COLO668 (cell line): ENCODE results near the gene COL4A3.

Experiments
- DNase-seq: peaks from one replicate; lab custom pipeline; 2025; ENCODE audit not compliant: unreplicated experiment; lab: John Stamatoyannopoulos, UW

The COL4A3 gene

DNA sequence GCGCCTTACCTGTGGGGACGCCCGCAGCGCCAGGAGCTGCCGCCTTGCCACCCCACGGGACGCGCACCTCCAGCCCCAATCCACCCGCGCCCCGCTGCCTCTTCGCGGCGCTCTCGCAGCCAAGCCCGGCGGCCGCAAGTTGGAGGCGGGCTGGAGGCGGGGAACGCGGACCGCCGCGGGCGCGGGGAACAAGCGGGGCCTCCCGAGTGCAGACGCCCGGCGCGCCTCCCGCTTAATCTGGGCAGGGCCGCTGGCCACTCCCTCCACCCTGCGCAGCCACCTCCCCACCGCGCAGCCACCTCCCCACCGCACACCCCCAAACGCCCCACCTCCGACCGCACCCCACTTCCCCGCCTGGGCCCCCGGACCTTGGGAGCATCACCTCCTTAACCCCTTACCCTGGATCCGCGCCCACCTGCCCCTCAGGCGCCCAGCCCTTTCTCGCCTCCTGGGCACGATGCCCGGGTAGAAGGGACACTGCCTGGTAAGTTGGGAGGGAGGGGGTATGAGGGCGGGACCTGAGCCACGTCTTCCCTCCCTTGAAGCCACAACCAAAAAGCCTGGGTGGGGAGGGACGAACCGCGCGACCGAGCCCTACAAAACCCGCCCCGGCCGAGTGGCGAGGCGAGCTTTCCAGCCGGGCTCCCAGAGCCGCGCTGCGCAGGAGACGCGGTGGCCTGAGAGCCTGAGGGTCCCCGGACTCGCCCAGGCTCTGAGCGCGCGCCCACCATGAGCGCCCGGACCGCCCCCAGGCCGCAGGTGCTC lies at the start of gene COL4A3, which contains the start of gene COL4A4:
TSS of gene COL4A3 (plus strand) at position 627 of the 765 bp plus-strand sequence. CDS start at position 730, 103 bp downstream.
TSS of gene COL4A4 (minus strand) at position 208 of the 765 bp plus-strand sequence. CDS start 16,722 bp downstream, outside the sequence.
- DNase-seq, result peak; percentile 77

- no peak for DNase-seq
Observed at GRCh38 chr2:227115761-227116160, 48.7 kb upstream of the COL4A3 start.

- no peak for DNase-seq
Observed at GRCh38 chr2:227117027-227117426, 47.4 kb upstream of the COL4A3 start.

GRCh38 chr2:227117852-227118251 lies 46.6 kb upstream of the COL4A3 start:
- no peak for DNase-seq

DNA sequence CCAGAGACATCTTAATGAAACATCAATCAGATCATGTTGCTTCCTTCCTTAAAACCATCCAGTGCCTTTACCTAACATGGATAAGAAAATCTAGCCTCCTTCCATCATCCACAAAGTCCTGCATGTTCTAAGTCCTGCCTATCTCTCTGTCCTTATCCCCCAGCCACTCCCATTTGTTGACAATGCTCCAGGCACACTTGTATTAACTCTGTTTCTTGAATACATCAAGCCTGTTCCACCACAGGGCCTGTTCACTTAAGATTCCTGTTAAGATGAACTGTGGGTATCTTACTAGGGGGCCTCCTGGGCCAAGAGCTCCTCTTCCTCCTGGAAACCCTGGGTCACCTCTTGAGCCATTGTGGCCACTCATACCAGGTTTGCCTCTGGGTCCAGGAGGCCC lies 46.1 kb upstream of the COL4A3 start:
- DNase-seq, result no peak

GRCh38 chr2:227123697-227124096 lies 40.7 kb upstream of the COL4A3 start:
- DNase-seq, result no peak

- no peak for DNase-seq
Observed at GRCh38 chr2:227124811-227125210, 39.6 kb upstream of the COL4A3 start.

- no peak for DNase-seq
Observed at GRCh38 chr2:227125506-227125905, 38.9 kb upstream of the COL4A3 start.

DNA sequence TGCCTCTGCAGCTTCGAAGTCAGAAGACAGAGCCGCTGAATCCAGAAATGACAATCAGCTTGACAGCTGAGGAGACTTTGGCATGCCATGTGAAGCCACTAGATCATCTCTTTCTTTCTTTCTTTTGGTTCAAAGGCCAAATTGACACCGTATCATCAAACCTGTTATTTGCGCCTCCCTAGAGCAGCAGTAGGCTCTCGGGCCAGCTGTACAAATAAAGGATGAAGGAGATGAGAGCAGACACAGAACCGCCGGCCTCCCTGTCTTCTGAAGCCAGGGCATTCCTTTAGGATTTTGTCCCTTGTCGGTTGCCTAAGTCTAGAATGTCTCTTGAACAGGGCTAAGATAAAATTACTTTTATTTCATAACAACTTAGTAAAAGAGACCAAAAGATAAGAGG lies 37.2 kb upstream of the COL4A3 start:
- DNase-seq, result peak; percentile 44

DNA sequence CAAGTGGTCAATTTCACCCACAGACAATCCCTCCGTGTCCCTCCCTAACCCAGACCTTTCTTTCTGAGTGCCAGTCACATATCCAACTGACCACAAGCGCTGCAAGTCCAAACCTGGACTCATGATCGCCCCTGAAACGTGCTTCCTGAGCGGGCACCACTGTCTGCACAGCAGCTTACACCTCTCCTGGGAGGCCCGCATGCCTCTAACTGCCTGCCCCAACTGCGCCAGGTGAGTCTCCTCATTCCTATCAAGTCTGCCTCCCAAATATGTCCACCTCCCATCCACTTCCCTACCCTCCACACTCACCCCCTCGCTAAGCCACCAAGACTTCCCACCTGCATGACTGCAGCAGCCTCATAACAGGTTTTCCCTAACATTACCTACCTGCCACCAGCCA lies 33.8 kb upstream of the COL4A3 start:
- no peak for DNase-seq

DNA sequence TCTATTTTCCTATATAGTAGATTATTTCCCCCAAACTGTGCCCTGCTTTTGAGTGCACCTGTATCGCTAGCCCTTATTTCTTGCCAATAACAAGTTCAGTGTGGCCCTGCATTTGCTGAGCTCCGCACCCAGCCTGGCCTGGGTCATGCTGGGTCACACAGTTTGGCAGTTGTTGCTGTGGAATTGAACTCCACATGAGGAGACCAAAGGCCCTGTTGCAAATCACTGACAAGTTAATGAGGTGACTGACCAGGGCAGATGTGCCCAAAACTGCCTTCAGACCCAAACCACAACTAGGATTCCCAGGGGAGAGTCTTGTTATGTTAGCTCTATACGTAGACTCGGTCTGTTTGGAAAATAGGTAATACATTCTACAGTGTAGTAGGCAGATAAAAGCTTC lies 31.4 kb upstream of the COL4A3 start:
- DNase-seq, result no peak

DNA sequence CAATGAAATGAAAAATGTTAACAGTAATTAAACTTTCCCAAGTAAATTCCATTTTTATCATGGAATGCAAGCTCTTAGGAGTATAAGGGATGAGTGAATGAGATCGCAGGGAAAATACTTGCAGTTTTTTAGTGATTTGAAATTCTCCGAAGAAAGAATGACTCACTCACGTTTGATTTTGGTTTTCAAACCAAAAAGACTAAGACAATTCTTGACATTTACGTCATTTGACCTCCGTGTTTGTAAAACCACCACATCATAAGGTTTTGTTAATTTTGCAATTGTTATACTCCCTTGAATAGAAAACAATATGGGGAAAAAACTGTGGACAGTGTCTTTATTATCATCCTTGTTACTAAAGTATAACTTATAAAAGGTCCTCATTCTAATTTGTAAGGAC lies 29.8 kb upstream of the COL4A3 start:
- DNase-seq, result no peak

DNA sequence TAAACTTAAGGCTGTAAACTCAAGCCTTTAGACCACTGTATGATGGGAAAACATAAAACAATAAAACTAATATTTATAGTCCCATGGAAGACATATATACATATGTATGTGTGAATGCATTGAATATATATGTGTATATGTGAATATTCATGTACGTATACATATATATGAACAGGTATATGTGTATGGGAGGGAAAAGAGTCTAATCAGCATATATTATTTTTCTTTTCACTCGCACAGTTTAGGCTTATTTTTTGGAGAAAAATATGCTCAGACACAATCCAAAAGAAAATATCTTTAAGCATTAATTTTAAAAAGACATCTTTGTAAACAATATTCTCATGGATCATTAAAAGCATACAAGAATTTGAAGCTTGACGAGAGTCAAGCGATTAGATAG lies 23.1 kb upstream of the COL4A3 start:
- no peak for DNase-seq

GRCh38 chr2:227143895-227144294 lies 20.5 kb upstream of the COL4A3 start:
- DNase-seq, result no peak

DNA sequence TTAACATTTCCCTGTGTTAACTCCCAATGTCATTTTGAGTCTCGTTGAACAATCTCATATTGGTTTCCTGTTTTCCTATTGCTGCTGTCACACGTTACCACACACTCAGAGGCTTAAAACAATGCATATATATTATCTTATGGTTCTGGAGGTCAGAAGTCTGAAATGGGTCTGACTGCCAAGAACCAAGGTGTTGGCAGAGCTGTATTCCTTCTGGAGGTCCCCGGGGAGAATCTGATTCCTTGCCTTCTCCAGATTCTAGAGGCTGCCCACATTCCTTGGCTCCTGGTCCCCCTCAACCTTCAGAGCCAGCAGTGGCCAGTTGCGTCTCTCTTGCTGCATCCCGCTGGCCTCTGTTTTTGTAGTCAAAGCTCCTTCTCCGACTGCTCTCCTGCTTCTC lies 18.0 kb upstream of the COL4A3 start:
- no peak for DNase-seq

DNA sequence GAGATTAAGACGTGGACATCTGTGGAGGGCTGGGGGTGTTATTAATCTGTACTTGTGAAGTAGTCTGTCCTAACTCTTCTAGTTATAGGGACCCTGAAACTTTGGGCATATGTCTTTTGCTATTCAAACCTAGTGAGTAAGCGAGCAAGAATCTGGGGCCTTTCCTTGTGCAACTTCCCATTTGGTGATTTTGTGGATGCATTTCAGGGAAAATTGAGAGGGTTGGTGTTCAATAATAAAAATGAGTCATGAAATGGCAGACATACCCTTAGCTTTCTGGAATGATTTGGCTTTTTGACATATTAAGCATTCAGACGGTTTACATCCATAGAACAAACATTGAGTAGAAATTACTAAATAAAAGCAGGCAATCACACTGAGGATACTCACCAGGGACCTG lies 17.4 kb upstream of the COL4A3 start:
- no peak for DNase-seq

- DNase-seq, result no peak
Observed at GRCh38 chr2:227148106-227148505, 16.3 kb upstream of the COL4A3 start.

- DNase-seq, result no peak
Observed at GRCh38 chr2:227150222-227150936, 14.0 kb upstream of the COL4A3 start.

GRCh38 chr2:227152093-227152766 lies 12.2 kb upstream of the COL4A3 start:
- DNase-seq, result no peak

- no peak for DNase-seq
Observed at GRCh38 chr2:227153307-227153706, 11.1 kb upstream of the COL4A3 start.

- DNase-seq, result no peak
Observed at GRCh38 chr2:227153758-227154486, 10.5 kb upstream of the COL4A3 start.
